NCI-H1694 (cell line): ENCODE data around the gene CEP164.

Experiments used
- DNase-seq: peaks from one replicate; lab custom pipeline; 2025; lab: John Stamatoyannopoulos, UW

The CEP164 gene

DNA sequence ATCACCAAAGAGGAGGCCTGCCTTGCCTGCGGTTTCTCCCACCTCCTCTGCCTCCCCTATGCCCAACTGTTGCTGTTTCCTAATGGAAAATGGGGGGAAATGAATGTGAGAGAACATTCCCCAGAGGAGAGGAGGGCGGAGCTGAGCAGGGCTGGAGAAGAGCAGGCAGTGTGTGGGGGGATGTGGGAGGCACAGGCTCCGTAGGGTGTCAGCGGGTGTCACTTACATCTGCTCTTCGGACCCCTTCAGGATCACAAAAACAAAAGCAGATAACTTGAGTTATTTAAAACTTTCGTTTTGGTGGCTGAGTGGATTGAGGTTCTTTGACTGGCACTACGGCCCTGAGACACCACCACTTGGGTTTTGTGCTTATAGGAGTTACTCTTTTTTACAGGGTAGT is 93.8 kb downstream of the CEP164 start:
- no peak for DNase-seq

DNA sequence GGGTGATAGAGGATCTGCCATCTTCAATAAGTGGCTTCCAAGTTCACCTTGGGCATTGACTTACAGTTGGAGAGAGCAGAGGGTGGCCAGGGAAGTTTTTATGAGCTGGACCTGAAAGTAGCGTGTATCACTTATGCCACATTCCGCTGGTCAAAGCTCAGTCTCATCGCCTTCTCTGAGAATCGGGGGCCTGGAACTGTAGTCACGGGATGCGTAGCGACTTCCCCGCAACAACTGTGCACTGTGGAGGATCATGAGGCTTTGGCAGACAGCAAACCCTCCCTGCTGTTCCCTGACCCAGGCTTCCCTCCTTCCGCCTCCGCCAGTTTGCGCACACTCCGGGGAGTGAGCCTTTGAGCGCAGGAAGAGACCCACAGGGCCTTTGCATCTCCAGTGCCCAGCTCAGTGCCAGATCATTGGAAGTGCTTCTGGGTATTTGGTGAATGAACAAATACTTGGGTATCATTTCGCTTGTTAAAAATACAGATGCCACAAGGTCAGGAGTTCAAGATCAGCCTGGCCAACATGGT is 95.5 kb downstream of the CEP164 start:
- DNase-seq = no peak

DNA sequence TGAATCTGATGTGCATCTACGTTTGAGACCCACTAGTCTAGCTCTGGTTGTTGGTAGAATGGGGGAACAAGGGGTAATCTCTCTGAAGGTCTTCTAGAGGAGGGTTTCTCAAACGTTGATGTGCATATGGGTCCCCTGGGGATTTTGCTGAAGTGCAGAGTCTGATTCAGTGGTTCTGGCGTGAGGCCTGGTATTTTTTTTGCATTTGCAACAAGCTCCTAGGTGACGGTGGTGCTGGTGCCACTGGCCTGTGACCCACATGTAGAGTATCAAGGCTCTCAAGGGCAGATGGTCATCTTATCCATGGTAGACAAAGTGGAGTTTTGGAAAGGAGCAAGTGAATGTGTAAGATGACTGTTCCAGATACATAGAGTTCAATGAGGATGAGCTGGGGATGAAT is 97.1 kb downstream of the CEP164 start:
- DNase-seq = no peak

DNA sequence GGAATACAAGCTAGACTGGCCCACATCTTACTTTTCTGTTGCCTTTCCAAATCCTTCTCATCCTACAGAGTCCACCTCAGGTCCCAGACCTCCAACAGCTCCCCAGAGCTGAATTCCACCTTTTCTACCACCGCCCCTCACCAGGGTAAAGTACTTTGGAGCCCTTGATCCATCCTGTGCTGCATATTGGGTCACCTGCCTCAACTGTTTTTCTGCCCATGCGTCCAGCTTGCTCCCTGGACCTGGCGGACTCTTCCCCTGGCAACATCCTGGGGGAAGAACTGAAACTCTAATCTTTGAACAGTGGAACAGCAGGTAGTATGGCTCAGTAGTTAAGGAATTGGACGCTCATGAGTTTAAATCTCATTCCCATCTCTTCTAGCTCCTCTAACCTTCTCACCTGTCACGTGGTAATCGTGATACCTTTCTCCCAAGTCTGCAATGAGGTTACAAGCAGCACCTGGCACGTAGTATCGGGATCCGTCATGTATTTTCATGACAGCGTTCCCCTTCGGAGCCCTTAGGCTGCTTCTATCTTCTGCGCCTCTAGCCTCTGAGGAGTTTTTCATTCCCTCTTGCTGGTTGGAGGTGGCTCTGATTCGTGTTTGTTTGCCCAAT is 98.1 kb downstream of the CEP164 start:
- DNase-seq = no peak

DNA sequence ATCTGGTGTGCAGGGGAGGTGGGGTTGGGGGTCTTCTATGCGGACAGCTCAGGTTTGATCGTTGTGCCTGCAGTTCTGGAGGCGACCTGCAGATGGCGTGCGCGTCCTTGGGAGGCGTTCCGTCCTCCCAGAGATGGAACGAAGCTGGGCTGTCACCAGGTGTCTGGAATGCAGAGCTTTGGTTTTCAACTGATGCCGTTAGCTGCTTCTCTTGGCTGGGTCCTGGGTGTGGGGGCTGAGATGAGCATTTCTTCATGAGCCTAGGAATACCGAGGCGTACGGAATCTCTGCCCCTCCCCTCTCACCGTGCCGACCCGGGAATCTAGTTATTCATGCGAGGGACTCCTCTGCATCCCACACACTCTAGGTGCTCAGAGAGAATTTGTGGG is 98.6 kb downstream of the CEP164 start:
- no peak for DNase-seq

DNA sequence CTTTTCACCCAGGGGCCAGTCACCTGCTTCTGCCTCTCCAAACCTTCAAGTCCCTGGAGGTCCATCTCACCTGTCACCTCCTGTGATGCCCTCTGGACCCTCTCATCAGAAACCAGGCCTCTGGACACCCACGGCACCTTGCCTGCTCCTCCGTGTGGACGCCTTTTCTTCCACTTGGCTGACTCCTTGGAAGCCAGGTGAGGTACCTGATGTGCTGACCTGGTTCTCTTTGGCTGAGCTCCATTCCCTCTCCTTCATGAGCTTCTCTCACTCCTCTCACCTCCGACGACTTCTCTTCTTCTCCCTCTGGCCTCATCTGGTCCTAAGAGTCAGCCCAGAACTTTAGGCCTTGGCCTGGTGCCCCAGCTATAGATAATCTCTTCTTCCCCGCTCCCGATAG is 99.3 kb downstream of the CEP164 start:
- no peak for DNase-seq

DNA sequence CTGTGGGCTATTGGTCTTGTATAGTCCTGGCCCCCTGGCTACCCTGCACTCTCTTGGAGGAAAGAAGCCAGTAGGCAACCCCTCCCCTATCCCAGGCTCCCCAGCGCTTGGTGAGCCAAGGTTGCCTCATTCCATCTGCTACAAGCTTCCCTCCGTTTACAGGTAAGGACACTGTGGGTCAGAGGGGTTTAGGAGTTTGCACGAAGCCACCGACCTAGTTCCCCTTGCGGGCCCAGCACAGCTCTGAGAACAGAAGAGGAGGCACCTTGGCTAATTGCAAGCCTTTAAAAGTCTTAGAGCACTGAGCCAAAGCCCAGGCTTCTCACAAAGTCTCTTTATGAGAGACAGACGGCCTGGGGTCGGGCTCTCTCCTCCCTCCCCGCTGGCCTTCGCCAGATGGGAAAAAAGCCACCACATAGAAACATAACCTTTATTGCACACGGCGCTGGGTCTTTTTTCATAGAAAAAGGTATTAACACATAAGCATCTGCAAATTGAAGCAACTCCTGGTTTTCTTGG is 99.8 kb downstream of the CEP164 start:
- no peak for DNase-seq

DNA sequence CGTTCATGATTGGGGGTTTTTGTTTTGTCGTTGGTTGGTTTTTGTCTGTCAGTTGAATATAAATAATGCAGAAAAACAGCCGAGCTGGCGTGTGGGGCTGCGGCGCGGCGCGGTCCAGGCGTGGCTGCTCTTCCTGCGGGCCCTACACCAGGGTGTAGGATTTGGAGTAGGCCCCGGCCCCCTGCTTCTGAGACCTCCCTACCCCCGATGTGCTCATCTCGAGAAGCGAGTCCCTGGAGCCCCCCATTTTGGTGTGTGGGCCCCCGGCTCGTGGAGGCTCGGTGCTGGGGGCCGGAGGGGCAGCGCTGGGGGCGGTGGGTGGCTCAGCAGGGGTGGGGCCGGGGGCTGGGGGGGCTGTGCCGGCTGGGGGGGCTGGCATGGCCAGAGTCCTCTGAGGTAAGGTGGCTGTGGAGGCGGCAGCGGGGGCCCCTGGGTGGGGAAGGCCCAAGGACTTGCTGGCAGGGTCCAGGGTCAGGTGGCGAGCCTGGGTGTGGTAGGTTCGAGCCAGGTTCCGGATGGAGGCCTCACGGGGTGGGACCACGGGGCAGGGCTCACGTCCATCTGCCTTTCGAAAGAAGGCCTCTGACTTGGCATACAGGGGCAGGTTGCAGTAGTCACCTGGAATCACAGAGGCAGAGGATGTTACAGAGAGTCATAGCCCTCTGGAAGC is 100.7 kb downstream of the CEP164 start:
- DNase-seq = no peak

DNA sequence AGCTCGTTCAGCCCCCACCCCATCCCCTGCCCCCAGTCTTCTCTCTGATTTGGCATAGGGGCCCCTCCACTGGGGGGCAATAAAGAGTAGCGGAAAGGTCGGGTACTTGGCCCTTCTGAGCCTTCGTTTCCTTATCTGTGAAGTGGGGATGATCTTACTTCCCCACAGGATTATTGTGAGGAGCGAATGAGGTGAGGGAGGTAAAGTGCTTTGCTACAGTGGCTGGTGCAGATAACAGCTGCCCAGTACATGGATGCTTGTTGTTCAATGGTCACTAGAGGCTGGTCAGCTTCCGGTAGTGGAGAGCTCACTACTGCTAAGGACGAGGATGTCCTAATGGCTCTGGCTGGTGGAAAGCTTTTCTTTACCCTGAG is 101.2 kb downstream of the CEP164 start:
- no peak for DNase-seq

DNA sequence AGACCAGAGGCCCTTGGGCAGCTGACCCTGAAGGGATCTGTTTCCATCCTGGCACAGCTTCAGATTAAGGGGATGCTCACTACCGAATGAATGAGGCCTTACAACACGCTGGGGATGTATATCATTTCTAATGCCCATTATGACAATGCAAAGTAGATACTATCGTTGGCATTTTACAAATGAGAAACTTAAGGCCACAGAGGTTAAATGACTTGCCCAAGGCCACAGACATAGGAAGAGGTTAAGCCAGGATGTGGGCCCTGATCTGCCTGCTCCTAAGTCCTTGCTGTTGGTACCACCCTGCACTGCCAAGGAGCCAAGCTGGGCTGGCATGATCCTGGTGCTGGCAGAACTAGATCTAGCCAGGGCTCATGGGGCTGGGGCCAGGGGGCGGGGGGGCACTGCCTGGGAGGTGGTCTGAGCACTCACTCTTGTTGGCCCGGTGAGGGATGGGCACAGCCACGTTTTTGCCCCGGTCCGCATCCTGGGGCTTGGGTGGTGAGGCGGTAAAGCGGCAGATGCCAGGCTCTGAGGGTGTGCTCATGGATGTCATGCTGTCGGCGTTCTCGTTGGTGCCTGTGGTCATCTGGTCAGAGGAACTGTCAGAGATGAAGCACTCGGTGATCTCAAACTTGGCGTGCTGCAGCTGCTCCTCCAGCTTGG is 102.8 kb downstream of the CEP164 start:
- DNase-seq = no peak

DNA sequence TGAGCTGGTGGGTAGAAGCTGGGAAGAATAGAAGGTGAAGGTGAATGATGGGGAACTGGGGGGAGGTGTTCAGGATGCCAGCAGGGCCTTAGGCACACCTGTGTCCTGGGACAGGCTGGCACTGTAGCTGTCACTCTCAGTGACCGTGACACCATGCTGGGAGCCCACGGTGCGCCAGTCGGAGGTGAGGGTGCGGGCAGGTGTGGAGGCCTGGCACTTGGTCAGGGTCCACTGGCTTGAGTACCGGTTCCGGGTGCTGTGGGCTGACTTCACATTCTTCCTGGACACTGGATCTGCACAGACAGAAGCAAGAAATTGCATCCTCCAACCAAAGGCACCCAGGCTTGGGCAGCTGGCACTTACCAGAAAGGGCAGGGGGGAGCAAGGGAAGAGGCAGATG is 103.8 kb downstream of the CEP164 start:
- DNase-seq = no peak

DNA sequence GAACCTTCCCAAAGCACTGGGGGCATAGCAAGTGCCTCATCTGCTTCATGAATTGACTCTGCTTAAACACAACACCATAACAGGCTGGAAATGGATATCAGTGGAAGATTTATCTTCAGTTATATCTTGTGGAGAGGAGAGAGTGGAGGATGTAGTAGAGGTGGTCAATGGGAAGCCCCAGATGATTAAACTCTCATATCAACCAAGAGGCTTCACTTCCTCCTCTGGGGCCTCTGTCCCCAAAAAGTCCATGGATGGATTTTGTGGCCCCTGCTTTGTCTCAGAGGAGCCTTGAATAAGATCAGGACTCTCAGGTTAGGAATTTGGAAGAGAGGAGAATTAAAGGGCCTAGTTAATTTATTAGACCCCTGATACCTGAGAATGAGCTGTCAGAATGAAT is 106.1 kb downstream of the CEP164 start:
- DNase-seq = no peak

DNA sequence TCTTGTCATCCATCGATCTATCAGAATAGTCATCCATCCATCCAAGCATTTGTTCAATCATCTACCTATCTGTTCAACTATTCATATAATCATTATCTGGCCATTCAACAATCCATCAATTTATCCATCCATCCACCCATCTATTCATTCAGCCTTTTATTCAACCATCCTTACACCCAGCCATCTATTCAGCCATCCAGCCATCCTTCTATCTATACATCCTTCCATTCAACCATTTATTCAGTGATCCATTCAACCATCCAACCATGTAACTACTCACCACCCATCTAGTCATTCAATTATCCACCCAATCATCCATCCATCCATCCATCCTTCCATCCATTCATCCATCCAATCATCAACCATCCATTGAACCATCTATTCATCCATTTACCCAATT is 106.8 kb downstream of the CEP164 start:
- DNase-seq = no peak

DNA sequence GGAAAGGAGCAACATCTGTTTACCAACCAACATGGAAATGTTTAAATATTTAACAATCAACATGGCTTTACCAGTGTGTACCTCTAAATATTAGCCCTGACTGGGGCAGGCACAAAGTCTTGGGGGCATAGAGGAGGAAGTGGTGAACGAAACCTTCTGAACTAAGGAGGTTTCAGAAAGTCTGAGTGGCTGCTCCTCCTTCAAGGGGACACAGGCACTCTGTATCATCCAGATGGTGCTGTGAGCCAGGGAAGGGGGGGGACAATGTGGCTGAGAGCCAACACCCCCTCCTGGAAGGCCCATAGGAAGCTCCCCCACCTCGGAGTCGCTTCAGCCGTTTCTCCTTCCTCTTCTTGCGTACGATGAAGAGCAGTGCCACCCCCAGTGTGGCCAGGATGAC is 107.7 kb downstream of the CEP164 start:
- no peak for DNase-seq

DNA sequence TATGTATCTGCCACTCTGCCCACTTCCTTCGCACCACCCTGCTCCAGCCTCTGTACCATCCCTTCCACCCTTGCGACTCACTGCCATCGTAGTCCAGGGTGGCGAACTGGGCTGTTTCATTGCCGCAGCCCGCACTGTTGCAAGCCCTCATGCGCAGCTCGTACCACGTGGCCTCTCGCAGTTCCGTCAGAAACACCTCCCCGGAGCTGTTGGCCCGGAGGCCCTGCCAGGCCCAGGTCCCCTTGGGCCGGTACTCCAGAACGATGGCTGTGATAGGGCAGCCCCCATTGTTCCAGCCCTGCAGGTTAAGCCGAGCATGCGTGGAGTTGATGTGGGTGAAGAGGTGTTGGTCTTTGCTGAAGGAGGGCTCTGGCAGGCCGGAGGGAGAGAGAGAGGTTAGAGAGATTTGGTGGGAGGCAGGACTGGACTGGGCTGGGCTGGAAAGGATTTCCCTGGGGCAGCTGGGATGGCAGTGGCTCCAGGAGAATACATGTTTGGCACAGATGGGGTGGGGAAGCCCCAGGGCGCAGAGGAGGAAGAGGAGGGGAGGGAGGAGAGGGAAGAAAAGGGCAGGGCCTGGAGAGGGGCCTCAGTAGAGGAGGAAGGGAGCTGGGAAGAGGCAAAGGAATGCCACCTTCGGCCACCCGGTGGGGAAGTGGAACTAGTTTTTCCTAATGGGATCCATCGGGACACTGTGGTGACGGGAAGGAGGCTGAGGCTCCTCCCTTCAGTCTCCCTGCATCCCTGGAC is 109.6 kb downstream of the CEP164 start:
- no peak for DNase-seq

DNA sequence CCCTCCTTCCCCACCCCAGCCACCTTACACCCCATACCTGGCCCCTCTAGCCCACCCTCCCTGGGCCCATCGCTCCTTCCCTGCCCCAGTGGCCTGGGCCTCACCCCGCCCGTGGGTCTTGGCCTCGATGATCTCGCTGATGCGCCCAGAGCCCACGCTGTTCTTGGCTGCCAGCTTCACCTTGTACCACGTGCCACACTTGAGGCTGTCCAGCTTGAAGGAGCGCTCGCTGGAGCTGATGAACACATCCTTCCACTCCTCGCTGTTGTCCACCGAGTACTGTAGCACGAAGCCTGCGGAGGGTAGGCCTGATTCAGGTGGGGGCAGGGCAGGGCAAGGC is 110.1 kb downstream of the CEP164 start:
- DNase-seq = no peak

DNA sequence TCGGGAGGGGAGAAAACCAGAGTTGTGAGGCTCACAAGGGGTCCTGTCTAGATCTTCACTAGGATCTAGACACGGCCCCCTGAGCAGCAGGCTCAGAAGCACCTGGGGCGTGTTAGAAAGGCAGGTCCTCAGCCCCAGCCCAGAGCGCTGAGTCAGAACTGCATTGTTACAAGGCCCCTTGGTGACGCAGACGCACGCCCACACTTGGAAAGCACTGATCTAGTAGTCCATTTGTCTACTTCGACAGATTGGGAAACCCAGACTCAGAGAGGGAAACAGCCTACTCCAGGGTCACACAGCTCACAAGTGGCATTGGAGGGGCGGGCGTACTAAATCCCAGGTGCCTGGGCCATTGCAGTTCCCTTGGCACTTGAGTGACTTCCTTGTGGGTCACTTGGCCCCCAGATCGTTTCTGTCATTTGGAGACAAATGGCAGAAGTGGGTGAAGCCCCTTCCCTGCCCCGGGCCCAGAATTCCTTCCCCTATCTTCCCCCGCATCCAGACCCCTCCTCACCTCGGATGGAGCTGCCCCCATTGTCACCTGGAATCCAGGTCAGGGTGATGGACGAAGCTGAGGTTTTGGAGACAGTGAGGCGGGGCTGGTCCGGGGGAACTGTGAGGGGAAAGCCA is 110.8 kb downstream of the CEP164 start:
- DNase-seq = no peak

DNA sequence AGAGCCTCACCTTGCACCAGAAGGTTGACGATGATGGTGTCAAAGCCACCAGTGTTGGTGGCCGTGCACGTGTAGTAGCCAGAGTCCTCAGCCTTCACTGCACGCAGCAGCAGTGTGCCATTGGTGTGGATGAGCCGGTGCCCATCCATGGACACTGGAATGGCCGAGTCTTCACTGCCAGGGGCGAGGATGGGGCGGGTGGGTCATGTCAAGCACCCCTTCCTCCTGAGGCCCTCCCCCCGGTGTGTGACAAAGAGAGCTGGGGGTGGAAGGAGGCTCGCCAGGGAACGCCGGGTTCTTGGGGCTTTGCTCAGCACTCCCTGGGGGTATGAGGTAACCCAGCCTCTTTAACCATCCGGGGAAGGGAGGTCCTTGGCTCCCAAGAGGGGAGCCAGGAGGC is 111.6 kb downstream of the CEP164 start:
- no peak for DNase-seq

DNA sequence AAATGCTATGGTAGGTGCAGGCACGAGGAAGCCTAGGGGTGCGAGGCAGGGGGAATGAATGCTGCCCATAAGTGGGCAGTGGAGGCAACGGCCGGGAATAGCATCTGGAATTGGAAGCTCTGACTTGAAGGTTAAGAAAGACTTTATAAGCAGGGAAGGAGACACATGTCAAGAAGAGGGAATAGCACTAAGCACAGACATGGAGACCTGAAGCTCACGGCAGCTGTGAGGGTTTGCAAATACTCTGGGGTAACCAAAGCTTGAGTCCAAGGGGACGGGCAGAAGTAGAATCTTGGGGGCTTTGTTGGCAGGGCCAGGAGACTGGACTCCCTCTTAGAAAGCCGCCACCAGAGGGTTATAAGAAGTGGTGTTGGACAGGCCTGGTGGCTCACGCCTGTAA is 112.6 kb downstream of the CEP164 start:
- no peak for DNase-seq

DNA sequence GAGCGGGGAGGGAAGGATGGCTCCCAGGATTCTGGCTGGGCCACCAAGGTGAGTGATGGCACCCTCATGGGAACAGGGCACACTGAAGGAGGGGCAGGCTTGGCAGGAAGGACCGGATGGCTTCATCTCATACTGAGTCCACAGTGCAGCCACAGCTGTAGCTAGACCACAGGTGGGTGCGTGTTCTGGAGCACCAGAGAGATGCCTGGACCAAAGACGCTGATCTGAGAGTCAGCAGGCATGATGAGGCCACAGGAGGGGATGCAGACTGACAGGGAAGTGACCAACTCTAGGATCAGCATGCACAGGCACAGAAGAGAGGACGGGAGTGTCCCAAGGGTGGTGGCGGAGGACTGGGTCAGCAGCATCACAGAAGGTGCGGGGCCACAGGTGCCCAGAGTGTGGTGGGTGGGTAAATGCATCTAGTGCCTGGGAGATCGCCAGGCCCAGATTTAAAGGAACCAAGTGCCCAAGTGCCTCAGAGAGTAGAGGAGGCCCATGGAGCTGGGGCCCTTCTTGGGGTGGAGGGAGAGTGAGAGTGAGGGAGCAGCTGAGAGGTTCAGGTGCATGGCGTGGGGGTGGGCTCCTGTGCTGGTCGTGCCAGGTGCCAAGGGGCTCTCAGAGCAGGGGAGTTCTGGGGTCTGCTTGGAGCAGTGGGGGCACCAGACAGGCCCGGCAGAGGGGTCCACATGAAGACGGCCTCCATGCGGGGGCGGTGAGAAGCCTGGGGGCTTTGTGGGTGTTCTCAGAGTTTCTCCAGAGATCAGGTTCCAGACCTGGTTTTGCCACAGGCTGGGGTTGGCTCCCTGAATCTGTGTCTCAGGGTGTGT is 113.7 kb downstream of the CEP164 start:
- no peak for DNase-seq
